WTC11 (cell line): Measurements from ENCODE around the gene ABCB1. TPM values are rescaled to one million over a fixed set of nuclear protein-coding genes. Genes with fewer than 3 reads are reported as not detected.

Experiments used
- ATAC-seq: fragments of 200-7000 bp; cut with Tn5 transposase; 2 replicates; pipeline ENCODE4 v1.10.0; 2021; ENCODE audit warnings: mild to moderate bottlenecking, moderate library complexity
- CTCF ChIA-PET: fragments of 300-600 bp; sonication (Branson Sonifier 250); formaldehyde crosslinking; loops from one replicate; lab custom pipeline; 2021; ENCODE audit warnings: antibody characterized with exemption; lab: Charles Lee
- POLR2A ChIA-PET: fragments of 350-600 bp; sonication (Branson Sonifier 250); formaldehyde crosslinking; loops from one replicate; lab custom pipeline; 2021; ENCODE audit warnings: antibody characterized with exemption; lab: Charles Lee
- DNase-seq: peaks from one replicate; pipeline ENCODE4 v3.0.0; 2021; ENCODE audit warnings: low spot score
- H3K27ac Mint-ChIP-seq: 2 replicates; pipeline ENCODE4 v1.8.0; 2021; ENCODE audit warnings: mixed read lengths
- H3K27me3 Mint-ChIP-seq: 2 replicates; pipeline ENCODE4 v1.8.0; 2021; ENCODE audit warnings: low read depth, mild to moderate bottlenecking, moderate library complexity, mixed read lengths
- H3K36me3 Mint-ChIP-seq: 2 replicates; pipeline ENCODE4 v1.8.0; 2021; ENCODE audit warnings: mixed read lengths
- H3K4me1 Mint-ChIP-seq: 2 replicates; pipeline ENCODE4 v1.8.0; 2022; ENCODE audit warnings: mixed read lengths
- H3K4me3 Mint-ChIP-seq: 2 replicates; pipeline ENCODE4 v1.8.0; 2021; ENCODE audit warnings: mild to moderate bottlenecking, moderate library complexity, mixed read lengths
- H3K9me3 Mint-ChIP-seq: 2 replicates; pipeline ENCODE4 v1.8.0; 2021; ENCODE audit warnings: mixed read lengths
- CDX4 ChIP-seq: fragments of 250-450 bp; sonication (Bioruptor Pico); IDR thresholded peaks from 2 replicates; pipeline ENCODE4 v1.9.0; 2021; ENCODE audit warnings: moderate library complexity, mild to moderate bottlenecking, inconsistent platforms, borderline replicate concordance
- EMX1 ChIP-seq: fragments of 250-450 bp; sonication (Bioruptor Pico); IDR thresholded peaks from 2 replicates; pipeline ENCODE4 v1.8.0; 2021; ENCODE audit warnings: mild to moderate bottlenecking
- ESRRA ChIP-seq: sonication (generic); formaldehyde crosslinking; IDR thresholded peaks from 2 replicates; pipeline ENCODE4 v1.8.1; 2022; ENCODE audit warnings: mild to moderate bottlenecking, missing genetic modification reagents, borderline replicate concordance
- FOXJ3 ChIP-seq: sonication (generic); formaldehyde crosslinking; IDR thresholded peaks from 2 replicates; pipeline ENCODE4 v1.9.0; 2021; ENCODE audit warnings: missing genetic modification reagents, mild to moderate bottlenecking, borderline replicate concordance
- FOXK1 ChIP-seq: sonication (generic); formaldehyde crosslinking; IDR thresholded peaks from 2 replicates; pipeline ENCODE4 v1.8.0; 2022; ENCODE audit warnings: mild to moderate bottlenecking, moderate library complexity, missing genetic modification reagents
- FOXP1 ChIP-seq: sonication (generic); formaldehyde crosslinking; IDR thresholded peaks from 2 replicates; pipeline ENCODE4 v1.8.0; 2022; ENCODE audit warnings: missing genetic modification reagents, mild to moderate bottlenecking, moderate library complexity, borderline replicate concordance
- GABPB1 ChIP-seq: sonication (generic); formaldehyde crosslinking; IDR thresholded peaks from 2 replicates; pipeline ENCODE4 v1.8.1; 2023; ENCODE audit warnings: mild to moderate bottlenecking, missing genetic modification reagents
- IRF2 ChIP-seq: sonication (generic); formaldehyde crosslinking; IDR thresholded peaks from 2 replicates; pipeline ENCODE4 v1.8.0; 2022; ENCODE audit warnings: low read depth, missing genetic modification reagents, borderline replicate concordance
- JAZF1 ChIP-seq: fragments of 250-450 bp; sonication (Bioruptor Pico); IDR thresholded peaks from 2 replicates; pipeline ENCODE4 v1.9.0; 2021; ENCODE audit warnings: moderate library complexity, mild to moderate bottlenecking, inconsistent platforms
- MAX ChIP-seq: sonication (generic); formaldehyde crosslinking; IDR thresholded peaks from 2 replicates; pipeline ENCODE4 v1.8.0; 2022; ENCODE audit warnings: mild to moderate bottlenecking, missing genetic modification reagents
- NFYB ChIP-seq: sonication (generic); formaldehyde crosslinking; conservative IDR thresholded peaks from 2 replicates; pipeline ENCODE4 v1.8.0; 2022; ENCODE audit warnings: low read depth, missing genetic modification reagents
- NR1H2 ChIP-seq: sonication (generic); formaldehyde crosslinking; IDR thresholded peaks from 2 replicates; pipeline ENCODE4 v1.9.0; 2021; ENCODE audit warnings: mild to moderate bottlenecking, moderate library complexity, missing genetic modification reagents
- NR3C1 ChIP-seq: sonication (generic); formaldehyde crosslinking; conservative IDR thresholded peaks from 2 replicates; pipeline ENCODE4 v1.8.1; 2023; ENCODE audit warnings: low read depth, mild to moderate bottlenecking, missing genetic modification reagents
- OVOL2 ChIP-seq: fragments of 250-450 bp; sonication (Bioruptor Pico); IDR thresholded peaks from 2 replicates; pipeline ENCODE4 v1.9.0; 2021; ENCODE audit warnings: mild to moderate bottlenecking, borderline replicate concordance
- PREB ChIP-seq: sonication (generic); formaldehyde crosslinking; IDR thresholded peaks from 2 replicates; pipeline ENCODE4 v1.8.1; 2022; ENCODE audit warnings: mild to moderate bottlenecking, missing genetic modification reagents, moderate library complexity, borderline replicate concordance
- PRRX2 ChIP-seq: fragments of 250-450 bp; sonication (Bioruptor Pico); IDR thresholded peaks from 2 replicates; pipeline ENCODE4 v1.8.0; 2021; ENCODE audit warnings: mild to moderate bottlenecking
- SMAD3 ChIP-seq: sonication (generic); formaldehyde crosslinking; IDR thresholded peaks from 2 replicates; pipeline ENCODE4 v1.8.0; 2022; ENCODE audit warnings: missing genetic modification reagents, mild to moderate bottlenecking, borderline replicate concordance
- SOX15 ChIP-seq: fragments of 250-450 bp; sonication (Bioruptor Pico); IDR thresholded peaks from 2 replicates; pipeline ENCODE4 v1.9.0; 2021; ENCODE audit warnings: mild to moderate bottlenecking
- SP1 ChIP-seq: sonication (generic); formaldehyde crosslinking; conservative IDR thresholded peaks from 2 replicates; pipeline ENCODE4 v1.8.1; 2022; ENCODE audit warnings: missing genetic modification reagents
- TCF7 ChIP-seq: sonication (generic); formaldehyde crosslinking; IDR thresholded peaks from 2 replicates; pipeline ENCODE4 v1.8.0; 2022; ENCODE audit warnings: mild to moderate bottlenecking, low read depth, missing genetic modification reagents, moderate library complexity
- TP53 ChIP-seq: sonication (generic); formaldehyde crosslinking; IDR thresholded peaks from 2 replicates; pipeline ENCODE4 v1.8.1; 2023; ENCODE audit warnings: mild to moderate bottlenecking, missing genetic modification reagents
- ZNF138 ChIP-seq: sonication (generic); formaldehyde crosslinking; conservative IDR thresholded peaks from 2 replicates; pipeline ENCODE4 v1.8.1; 2022; ENCODE audit warnings: mild to moderate bottlenecking, moderate library complexity, missing genetic modification reagents
- ZNF263 ChIP-seq: sonication (generic); formaldehyde crosslinking; IDR thresholded peaks from 2 replicates; pipeline ENCODE4 v1.8.1; 2022; ENCODE audit warnings: low read depth, mild to moderate bottlenecking, moderate library complexity, missing genetic modification reagents
- ZNF416 ChIP-seq: fragments of 250-450 bp; sonication (Bioruptor Pico); IDR thresholded peaks from 2 replicates; pipeline ENCODE4 v1.9.0; 2021; ENCODE audit warnings: mild to moderate bottlenecking, inconsistent platforms
- total RNA-seq: library from RNA; stranded (reverse); gene quantifications from 3 replicates; pipeline ENCODE4 v1.2.3, GENCODE V29; 2021
- TF ChIP-seq, protein P1 (sequence below): sonication (generic); formaldehyde crosslinking; IDR thresholded peaks from 2 replicates; pipeline ENCODE4 v1.8.0; 2023; ENCODE audit warnings: missing genetic modification reagents, mild to moderate bottlenecking, borderline replicate concordance
- TF ChIP-seq, protein P2 (sequence below): sonication (generic); formaldehyde crosslinking; IDR thresholded peaks from 2 replicates; pipeline ENCODE4 v1.8.1; 2023; ENCODE audit warnings: mild to moderate bottlenecking, missing genetic modification reagents, moderate library complexity
- TF ChIP-seq, protein P3 (sequence below): sonication (generic); formaldehyde crosslinking; IDR thresholded peaks from 2 replicates; pipeline ENCODE4 v1.8.1; 2023; ENCODE audit warnings: mild to moderate bottlenecking, moderate library complexity, missing genetic modification reagents
- TF ChIP-seq, protein P4 (sequence below): sonication (generic); formaldehyde crosslinking; IDR thresholded peaks from 2 replicates; pipeline ENCODE4 v1.8.0; 2022; ENCODE audit warnings: mild to moderate bottlenecking, missing genetic modification reagents

ABCB1 gene
- total RNA-seq, 1 experiment from 2014 or later = 0.94 TPM

GRCh38 chr7:87589631-87590030 lies 11.1 kb downstream of the ABCB1 start:
- Mint-ChIP-seq H3K9me3 (no peaks in the 10 kb centered on the region), H3K36me3 (no peaks in the 10 kb centered on the region), H3K27me3 (no peaks in the 10 kb centered on the region), H3K27ac (no peak overlapping the region), H3K4me1 (no peaks in the 10 kb centered on the region), H3K4me3 (no peak overlapping the region)
- POLR2A ChIA-PET = no interaction called here
- DNase-seq (no peak), ATAC-seq (no peak)
- CTCF ChIA-PET = no interaction called here
- no peak for TF ChIP-seq FOXJ3 (CRISPR knock-in tag)
- TF ChIP-seq OVOL2 = no peak
- TF ChIP-seq GABPB1 (CRISPR knock-in tag) = no peak

- Mint-ChIP-seq H3K4me3 (no peak overlapping the region), H3K4me1 (peaks cover 6% of the 10 kb centered on the region; the same call in 1 of the 2 replicates)
Observed at GRCh38 chr7:87581723-87582122, 19.0 kb downstream of the ABCB1 start.

GRCh38 chr7:87580636-87581035 lies 20.0 kb downstream of the ABCB1 start:
- H3K27me3 Mint-ChIP-seq = no peaks in the 10 kb centered on the region
- H3K27ac Mint-ChIP-seq = no peak overlapping the region
- no peak overlapping the region for H3K4me3 Mint-ChIP-seq
- peaks cover 6% of the 10 kb centered on the region; the same call in 1 of the 2 replicates for H3K4me1 Mint-ChIP-seq
- ChIA-PET CTCF (no interaction called here), POLR2A (no interaction called here)
- H3K9me3 Mint-ChIP-seq = 0 out of 2 replicates have a peak, but pooled peaks cover 3% of the 10 kb centered on the region
- ATAC-seq (no peak), DNase-seq (no peak)
- no peaks in the 10 kb centered on the region for H3K36me3 Mint-ChIP-seq
- TF ChIP-seq TP53 (no peak), TCF7 (no peak), FOXK1 (CRISPR knock-in tag) (no peak), NR3C1 (CRISPR knock-in tag) (no peak), FOXP1 (no peak)
- TF ChIP-seq, protein P1, sequence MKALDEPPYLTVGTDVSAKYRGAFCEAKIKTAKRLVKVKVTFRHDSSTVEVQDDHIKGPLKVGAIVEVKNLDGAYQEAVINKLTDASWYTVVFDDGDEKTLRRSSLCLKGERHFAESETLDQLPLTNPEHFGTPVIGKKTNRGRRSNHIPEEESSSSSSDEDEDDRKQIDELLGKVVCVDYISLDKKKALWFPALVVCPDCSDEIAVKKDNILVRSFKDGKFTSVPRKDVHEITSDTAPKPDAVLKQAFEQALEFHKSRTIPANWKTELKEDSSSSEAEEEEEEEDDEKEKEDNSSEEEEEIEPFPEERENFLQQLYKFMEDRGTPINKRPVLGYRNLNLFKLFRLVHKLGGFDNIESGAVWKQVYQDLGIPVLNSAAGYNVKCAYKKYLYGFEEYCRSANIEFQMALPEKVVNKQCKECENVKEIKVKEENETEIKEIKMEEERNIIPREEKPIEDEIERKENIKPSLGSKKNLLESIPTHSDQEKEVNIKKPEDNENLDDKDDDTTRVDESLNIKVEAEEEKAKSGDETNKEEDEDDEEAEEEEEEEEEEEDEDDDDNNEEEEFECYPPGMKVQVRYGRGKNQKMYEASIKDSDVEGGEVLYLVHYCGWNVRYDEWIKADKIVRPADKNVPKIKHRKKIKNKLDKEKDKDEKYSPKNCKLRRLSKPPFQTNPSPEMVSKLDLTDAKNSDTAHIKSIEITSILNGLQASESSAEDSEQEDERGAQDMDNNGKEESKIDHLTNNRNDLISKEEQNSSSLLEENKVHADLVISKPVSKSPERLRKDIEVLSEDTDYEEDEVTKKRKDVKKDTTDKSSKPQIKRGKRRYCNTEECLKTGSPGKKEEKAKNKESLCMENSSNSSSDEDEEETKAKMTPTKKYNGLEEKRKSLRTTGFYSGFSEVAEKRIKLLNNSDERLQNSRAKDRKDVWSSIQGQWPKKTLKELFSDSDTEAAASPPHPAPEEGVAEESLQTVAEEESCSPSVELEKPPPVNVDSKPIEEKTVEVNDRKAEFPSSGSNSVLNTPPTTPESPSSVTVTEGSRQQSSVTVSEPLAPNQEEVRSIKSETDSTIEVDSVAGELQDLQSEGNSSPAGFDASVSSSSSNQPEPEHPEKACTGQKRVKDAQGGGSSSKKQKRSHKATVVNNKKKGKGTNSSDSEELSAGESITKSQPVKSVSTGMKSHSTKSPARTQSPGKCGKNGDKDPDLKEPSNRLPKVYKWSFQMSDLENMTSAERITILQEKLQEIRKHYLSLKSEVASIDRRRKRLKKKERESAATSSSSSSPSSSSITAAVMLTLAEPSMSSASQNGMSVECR (CRISPR knock-in tag) = no peak

More at GRCh38 chr7:87581723-87582122, 19.0 kb downstream of the ABCB1 start:
- H3K27ac Mint-ChIP-seq = no peak overlapping the region
- TF ChIP-seq SMAD3 (CRISPR knock-in tag) (no peak), SP1 (CRISPR knock-in tag) (no peak), OVOL2 (no peak), NFYB (CRISPR knock-in tag) (no peak), ZNF263 (CRISPR knock-in tag) (no peak), IRF2 (CRISPR knock-in tag) (no peak), NR1H2 (CRISPR knock-in tag) (no peak), ZNF416 (no peak), ESRRA (CRISPR knock-in tag) (no peak), CDX4 (CRISPR knock-in tag) (no peak), PREB (CRISPR knock-in tag) (no peak), ZNF138 (CRISPR knock-in tag) (no peak), JAZF1 (CRISPR knock-in tag) (no peak), PRRX2 (CRISPR knock-in tag) (no peak), SOX15 (CRISPR knock-in tag) (no peak), MAX (CRISPR knock-in tag) (no peak), EMX1 (CRISPR knock-in tag) (no peak)
- TF ChIP-seq, protein P2, sequence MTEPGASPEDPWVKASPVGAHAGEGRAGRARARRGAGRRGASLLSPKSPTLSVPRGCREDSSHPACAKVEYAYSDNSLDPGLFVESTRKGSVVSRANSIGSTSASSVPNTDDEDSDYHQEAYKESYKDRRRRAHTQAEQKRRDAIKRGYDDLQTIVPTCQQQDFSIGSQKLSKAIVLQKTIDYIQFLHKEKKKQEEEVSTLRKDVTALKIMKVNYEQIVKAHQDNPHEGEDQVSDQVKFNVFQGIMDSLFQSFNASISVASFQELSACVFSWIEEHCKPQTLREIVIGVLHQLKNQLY (CRISPR knock-in tag) = no peak
- TF ChIP-seq, protein P3, sequence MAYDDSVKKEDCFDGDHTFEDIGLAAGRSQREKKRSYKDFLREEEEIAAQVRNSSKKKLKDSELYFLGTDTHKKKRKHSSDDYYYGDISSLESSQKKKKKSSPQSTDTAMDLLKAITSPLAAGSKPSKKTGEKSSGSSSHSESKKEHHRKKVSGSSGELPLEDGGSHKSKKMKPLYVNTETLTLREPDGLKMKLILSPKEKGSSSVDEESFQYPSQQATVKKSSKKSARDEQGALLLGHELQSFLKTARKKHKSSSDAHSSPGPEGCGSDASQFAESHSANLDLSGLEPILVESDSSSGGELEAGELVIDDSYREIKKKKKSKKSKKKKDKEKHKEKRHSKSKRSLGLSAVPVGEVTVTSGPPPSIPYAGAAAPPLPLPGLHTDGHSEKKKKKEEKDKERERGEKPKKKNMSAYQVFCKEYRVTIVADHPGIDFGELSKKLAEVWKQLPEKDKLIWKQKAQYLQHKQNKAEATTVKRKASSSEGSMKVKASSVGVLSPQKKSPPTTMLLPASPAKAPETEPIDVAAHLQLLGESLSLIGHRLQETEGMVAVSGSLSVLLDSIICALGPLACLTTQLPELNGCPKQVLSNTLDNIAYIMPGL = no peak
- TF ChIP-seq, protein P4, sequence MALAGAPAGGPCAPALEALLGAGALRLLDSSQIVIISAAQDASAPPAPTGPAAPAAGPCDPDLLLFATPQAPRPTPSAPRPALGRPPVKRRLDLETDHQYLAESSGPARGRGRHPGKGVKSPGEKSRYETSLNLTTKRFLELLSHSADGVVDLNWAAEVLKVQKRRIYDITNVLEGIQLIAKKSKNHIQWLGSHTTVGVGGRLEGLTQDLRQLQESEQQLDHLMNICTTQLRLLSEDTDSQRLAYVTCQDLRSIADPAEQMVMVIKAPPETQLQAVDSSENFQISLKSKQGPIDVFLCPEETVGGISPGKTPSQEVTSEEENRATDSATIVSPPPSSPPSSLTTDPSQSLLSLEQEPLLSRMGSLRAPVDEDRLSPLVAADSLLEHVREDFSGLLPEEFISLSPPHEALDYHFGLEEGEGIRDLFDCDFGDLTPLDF = no peak
- CTCF ChIA-PET = no interaction called here
- ATAC-seq (no peak), DNase-seq (no peak)
- POLR2A ChIA-PET = no interaction called here
- 0 out of 2 replicates have a peak, but pooled peaks cover 3% of the 10 kb centered on the region for H3K9me3 Mint-ChIP-seq
- no peaks in the 10 kb centered on the region for H3K27me3 Mint-ChIP-seq
- no peaks in the 10 kb centered on the region for H3K36me3 Mint-ChIP-seq
